Measurements from ENCODE around the gene GJC2.

GJC2 gene

DNA sequence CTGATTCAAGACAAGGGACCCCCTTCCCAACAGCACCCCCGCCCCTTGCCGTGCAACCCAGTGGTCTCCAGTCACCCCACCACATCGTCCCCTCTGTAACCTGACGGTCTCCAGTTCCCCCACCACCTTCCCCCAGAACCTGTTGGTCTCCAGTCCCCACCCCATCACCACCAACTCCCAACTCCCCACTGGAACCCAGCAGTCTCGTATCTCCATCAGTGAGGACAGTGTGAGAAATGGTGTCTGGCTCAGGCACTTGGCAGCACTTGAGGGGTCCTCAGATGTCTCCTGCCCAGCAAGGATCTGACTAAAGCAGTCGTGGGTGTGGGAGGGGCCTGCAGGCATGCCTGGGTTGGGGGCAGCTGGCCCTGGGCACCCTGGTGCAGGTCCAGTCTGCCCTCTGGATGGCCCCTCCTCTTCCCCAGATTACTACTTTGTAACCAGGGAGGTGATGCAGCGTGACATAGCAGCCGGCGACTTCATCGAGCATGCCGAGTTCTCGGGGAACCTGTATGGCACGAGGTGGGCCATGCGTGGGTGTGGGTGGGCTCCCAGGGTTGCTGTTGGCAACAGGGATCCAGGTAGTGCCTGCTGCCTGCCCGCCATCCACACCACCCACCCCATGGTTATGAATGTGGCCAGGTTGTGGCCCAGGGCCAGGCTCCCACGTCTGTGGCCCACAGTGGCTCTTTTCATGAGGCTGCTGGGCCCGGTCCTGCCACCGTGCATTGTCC lies 3.1 kb upstream of the GJC2 start:
- DNase-seq: no peak

- no peak for DNase-seq
Observed at GRCh38 chr1:228147151-228147693, 2.5 kb upstream of the GJC2 start.

GRCh38 chr1:228147768-228148167 lies 2.0 kb upstream of the GJC2 start:
- no peak for DNase-seq

DNA sequence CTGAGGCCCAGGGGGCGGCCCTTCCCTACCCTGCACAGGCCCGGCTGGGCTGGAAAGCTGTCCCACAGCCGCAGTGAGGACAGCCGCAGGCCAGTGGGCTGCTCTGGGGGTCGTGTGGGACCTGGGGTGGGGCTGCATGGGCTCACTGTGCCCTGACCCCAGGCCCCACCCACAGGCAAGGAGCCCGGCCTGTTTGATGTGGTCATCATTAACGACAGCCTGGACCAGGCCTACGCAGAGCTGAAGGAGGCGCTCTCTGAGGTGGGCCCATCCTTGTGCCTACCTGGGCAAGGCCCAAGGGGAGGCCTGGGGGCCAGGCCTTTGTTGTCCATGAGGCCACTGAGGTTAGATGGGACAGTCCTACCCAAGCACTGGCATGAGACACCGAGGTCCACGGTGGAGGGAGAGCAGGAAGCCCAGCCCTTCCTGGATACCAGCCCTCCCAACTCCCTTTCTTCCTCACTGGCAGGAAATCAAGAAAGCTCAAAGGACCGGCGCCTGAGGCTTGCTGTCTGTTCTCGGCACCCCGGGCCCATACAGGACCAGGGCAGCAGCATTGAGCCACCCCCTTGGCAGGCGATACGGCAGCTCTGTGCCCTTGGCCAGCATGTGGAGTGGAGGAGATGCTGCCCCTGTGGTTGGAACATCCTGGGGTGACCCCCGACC lies 1.4 kb upstream of the GJC2 start:
- no peak for DNase-seq

DNA sequence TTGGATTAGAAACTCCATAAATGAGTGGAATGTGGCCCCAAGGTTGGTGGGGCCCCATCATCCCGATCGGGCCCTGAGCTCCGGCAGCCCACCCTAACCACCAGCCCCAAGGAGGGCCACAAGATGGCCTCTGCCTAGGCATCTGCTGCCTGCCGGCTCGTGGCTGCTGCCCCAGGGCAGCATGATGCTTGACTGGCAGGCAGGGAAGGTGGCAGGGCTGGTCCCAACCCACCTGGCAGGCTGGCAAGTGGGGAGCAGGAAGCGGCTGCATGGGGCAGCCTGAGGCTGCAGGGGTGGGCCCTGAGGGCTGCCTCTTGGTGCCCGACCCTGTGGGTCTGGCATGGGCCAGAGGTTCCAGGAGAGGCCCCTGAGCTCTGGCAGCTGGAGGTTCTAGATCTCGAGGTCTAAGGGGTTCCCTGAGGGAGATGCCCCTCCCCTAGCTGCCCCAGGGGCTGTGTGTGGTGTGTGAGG lies 760 bp upstream of the GJC2 start:
- DNase-seq: no peak

- DNase-seq: no peak
Observed at GRCh38 chr1:228150120-228150460, 360 bp downstream of the GJC2 start.

DNA sequence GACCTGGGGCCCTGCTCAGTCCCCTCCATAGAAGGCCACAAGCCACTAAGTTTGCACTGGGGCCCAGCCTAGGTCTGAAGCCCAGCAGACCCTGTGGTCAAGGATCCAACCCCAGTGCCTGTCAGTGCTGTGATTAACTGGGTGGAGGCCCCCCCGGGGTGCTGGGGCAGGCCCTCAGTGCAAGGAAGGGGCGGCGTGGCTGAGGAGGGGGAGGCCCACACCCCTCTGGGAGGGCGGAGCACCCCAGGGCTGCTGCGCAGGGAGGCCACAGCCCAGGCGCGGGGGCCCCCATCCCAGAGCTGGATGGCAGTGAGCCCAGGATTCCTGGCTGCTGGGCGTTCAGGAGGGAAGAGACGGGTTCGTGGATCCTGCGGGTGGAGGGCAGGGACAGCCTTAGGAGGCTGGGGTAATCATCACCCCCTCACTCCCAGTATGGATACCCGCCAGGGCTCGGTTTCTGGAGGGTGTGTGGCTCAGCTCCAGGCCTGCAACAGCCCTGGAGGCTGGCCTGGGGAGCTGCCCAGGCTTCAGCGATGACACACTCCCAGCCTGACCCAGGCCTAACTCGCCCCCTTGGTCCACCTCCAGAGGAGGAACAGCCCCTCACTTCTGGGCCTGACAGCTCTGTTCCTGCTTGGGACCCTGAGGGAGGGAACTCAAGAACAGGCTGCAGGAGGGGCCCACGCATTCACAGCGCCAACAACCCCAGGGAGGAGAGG lies 890 bp downstream of the GJC2 start:
- DNase-seq: no peak

- no peak for DNase-seq
Observed at GRCh38 chr1:228151180-228151925, 1.6 kb downstream of the GJC2 start.

GRCh38 chr1:228152097-228152917 lies 2.6 kb downstream of the GJC2 start:
- DNase-seq: no peak

DNA sequence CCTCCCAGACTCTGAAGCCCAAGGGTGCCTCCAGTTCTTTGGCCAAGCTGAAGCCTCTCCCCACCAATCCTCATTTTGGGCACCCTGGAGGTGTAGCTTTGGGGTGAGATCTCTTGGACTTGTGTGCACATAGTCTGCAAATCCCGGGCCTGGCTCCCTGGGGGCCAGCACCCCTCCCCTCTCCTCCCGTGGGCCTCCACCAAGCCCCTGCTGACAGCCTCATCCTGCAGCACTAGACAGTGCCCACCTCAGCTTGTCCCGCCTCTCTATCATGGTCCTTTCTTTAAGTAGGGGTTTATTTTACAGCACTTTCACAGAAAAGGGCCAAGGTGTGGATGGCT lies 3.2 kb downstream of the GJC2 start:
- no peak for DNase-seq

DNA sequence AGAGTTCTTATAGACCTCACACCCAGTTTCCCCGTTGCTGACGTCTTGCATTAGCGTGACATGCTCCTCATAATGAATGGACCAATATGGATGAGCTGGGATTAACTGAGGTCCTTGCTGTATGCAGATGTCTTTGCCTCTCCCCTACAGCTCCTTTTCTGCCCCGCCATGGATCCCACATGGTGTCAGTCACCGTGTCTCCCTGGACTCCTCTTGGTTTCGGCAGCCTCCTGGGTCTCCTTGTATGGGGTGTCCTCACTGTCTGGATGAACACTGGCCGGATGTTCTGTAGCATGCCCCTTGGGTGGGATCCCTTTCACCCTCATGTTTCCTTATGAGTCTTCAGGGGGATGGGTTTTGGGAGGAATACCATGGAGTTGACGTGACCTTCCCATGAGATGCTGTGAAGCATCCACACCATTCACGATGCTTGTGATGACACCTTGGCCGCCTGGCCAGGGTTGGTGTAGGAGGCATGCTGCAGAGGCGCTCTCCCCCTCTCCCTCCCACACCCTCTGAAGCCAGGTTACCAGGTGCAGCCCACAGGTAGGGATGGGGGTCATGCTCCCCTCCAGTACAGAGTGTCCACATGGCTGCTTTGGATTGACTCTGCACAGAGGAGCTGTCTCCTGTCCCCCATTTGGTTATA lies 4.4 kb downstream of the GJC2 start:
- DNase-seq: no peak

GRCh38 chr1:228154670-228155571 lies 5.2 kb downstream of the GJC2 start:
- DNase-seq: peak; percentile 53

DNA sequence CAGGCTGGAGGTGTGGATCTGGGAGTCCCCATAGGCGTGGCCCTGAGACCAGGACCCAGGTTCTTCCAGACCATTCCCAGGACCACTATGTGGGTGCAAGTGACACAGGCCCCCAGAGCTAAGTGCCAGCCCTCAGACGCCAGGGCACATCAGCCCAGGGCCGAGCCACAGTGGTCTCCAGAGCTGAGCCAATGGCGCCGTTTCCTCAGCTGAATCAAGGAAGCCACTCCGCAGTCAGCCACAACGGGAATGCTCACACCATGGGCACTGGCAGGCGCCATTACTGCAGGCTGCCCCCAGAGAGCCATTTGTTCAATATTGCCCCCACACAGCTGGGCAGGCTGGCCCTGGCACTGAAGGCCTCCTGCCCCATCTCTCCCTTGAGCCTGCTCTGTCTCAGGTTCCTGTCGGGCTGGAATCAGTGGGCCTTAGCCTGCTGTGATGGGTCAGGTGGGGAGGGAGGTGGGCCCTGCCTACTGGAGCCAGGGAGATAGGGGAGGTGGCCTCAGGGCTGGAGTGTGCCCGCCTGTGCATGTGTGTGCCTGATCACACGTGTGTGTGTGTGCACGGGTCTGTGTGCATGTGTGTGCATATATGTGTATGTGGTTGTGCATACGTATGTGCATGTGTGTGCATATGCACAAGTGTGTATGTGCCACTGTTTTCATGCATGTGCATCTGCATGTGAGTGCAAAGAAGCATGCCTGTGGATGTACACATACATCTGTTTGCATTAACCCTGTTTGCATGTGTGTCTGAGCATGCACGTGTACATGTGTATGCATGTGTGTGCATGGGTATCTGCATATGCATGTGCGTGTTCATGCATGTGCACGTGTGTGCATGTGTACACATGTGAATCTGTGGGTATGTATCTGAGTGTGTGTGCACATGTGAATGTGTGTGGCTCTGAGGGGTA lies 6.1 kb downstream of the GJC2 start:
- no peak for DNase-seq

DNA sequence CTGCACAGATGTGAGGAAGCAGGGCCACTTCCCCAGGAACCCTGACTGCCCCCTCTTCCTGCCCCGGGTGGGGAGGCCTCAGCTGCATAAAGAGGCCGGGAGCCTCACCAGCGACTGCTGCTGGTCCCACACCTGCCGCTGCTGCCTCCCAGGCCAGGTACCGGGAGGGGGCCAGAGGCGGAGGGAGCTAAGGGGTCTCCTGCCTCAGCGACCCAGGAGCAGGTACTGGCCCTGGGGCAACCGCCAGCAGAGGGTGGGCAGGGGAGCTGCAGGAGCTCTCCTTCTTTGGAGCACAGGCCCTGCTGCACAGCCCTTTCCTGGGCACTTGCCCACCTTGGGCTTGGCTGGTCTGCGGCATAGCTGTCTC lies 6.8 kb downstream of the GJC2 start:
- DNase-seq: peak; percentile 11

- peak; percentile 2 for DNase-seq
Observed at GRCh38 chr1:228156941-228157728, 7.4 kb downstream of the GJC2 start.

DNA sequence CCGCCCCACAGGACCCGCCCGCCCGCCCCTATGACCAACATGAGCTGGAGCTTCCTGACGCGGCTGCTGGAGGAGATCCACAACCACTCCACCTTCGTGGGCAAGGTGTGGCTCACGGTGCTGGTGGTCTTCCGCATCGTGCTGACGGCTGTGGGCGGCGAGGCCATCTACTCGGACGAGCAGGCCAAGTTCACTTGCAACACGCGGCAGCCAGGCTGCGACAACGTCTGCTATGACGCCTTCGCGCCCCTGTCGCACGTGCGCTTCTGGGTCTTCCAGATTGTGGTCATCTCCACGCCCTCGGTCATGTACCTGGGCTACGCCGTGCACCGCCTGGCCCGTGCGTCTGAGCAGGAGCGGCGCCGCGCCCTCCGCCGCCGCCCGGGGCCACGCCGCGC lies 8.0 kb downstream of the GJC2 start:
- DNase-seq: no peak

DNA sequence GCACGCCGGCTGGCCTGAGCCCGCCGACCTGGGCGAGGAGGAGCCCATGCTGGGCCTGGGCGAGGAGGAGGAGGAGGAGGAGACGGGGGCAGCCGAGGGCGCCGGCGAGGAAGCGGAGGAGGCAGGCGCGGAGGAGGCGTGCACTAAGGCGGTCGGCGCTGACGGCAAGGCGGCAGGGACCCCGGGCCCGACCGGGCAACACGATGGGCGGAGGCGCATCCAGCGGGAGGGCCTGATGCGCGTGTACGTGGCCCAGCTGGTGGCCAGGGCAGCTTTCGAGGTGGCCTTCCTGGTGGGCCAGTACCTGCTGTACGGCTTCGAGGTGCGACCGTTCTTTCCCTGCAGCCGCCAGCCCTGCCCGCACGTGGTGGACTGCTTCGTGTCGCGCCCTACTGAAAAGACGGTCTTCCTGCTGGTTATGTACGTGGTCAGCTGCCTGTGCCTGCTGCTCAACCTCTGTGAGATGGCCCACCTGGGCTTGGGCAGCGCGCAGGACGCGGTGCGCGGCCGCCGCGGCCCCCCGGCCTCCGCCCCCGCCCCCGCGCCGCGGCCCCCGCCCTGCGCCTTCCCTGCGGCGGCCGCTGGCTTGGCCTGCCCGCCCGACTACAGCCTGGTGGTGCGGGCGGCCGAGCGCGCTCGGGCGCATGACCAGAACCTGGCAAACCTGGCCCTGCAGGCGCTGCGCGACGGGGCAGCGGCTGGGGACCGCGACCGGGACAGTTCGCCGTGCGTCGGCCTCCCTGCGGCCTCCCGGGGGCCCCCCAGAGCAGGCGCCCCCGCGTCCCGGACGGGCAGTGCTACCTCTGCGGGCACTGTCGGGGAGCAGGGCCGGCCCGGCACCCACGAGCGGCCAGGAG lies 8.6 kb downstream of the GJC2 start:
- DNase-seq: no peak
